ENCODE results near the gene NGDN.

NGDN gene

DNA sequence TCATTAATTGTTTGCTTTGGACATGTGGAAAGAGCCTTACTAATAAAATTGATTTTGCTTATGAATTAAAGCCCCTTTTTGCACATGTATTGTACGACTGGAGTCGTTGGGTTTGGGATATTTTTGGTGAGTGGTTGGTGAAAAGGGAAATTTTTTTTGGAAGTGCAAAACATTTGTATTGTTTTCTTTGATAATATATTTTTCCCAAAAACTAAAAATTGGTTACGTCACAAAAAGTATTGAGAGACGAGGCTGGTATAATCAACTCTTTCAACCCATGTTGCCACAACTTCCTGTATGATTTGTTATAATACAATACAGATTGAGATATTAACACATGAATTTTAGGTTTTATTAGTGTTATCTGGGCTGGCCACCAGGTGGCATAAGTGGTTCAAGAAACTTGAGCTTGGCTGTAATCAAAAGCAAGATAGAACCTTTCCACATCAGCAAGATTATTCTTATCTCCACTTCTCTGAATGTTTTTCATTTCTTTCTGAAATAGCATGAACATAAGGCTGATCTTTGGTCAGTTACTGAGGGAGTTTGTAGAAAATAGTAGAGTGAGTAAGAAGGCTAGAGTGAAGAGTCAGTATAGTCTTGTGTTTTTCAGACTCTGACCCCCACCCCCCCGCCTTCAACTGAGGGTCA, 8.7 kb downstream of the NGDN start:
- DNase-seq: peak; percentile 25 to 75

GRCh38 chr14:23481362-23481970, 12.0 kb downstream of the NGDN start:
- no peak for DNase-seq

- DNase-seq: peak in 1 of 2 experiments; percentile 11
These were observed 12.7 kb downstream of the NGDN start for GRCh38 chr14:23481979-23482822.

GRCh38 chr14:23482823-23483148, 13.3 kb downstream of the NGDN start:
- no peak for DNase-seq

DNA sequence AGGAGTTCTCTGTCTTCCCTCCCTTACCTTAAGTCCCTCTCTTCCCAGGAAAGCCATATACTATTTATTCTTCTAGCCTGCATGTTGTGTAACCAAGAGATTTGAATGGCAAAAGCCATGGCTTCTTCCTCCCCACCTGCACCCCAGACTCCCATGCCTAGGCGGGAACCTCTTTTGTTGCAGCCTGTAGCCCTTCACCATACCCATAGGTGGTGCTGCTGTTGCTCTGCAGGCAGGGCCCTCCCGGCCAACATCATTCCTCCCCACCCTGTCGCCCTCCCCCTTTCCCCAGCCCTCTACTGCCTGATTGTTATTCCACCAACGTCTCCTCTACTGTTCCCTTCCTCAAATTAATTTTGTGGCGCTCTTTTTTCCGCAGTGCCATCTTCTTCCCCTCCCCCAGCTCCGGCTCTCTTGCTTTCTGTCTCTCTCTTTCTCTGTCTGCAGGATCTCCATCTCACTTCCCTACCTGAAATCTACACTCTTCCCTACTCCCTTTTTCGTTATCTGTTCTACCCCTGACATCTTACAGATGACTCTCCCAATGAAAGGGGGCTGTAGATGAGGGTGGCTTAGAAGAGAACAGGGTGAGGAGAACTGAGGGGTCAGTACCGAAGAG, 13.8 kb downstream of the NGDN start:
- DNase-seq: peak; percentile 50 to 85

DNA sequence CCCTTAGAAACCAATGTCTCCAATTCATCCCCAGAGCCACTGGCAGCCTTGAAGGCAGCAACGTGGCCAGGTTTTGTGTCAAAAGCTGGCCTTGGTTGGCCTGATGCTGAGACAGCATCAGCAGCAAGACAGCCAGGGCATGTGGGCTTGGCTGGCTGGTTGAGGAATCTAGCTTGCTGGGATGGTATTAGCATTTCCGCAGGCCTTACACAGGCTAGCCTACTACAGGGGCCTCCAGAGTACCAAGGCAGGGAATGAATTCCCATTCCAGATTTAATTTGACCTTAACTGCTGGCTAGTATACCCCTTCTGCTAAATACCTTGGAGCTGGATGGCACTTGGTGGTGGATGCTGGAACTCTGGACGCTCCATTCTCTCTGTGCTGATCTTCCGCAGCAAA, 15.8 kb downstream of the NGDN start:
- DNase-seq: no peak

DNA sequence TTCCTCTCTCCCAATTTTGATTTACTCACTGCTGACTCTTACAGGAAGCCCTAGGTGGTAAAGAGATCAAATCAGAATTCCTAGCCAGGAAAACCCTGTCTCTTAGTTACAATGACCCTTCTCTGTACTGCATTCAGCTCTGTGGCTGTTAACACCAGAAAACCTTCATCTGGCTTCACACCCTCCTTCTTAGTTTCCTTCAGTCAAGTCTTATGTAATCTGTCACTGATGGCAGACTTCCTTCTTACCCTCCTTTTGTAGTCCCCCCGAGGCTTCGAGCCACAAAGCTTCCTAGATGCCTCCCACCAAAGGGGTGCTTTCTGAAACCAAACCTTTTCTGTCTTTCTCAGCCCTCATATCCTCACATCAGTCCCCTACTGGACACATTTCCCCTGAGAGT, 16.5 kb downstream of the NGDN start:
- no peak for DNase-seq

DNA sequence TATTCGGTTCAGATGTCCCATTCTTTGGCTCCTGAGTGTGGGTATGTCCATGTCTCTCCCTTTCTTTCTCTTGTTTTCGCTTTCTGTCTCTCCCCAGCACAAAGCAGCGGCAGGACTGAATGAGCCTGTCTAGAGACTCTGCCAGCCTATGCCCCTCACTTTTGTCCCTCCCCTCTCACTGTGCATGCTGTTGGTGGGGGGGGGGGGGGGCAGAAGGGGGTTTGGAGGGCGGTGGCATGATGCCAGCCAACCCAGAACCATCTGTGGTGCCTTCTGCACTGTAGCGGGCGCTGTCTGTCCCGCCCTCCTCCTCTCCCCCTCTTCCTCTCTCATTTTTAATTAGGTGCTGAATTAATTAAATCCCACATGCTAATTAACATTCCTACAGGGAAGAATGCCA, 17.7 kb downstream of the NGDN start:
- DNase-seq: no peak

GRCh38 chr14:23492618-23493272, 23.2 kb downstream of the NGDN start:
- no peak for DNase-seq

DNA sequence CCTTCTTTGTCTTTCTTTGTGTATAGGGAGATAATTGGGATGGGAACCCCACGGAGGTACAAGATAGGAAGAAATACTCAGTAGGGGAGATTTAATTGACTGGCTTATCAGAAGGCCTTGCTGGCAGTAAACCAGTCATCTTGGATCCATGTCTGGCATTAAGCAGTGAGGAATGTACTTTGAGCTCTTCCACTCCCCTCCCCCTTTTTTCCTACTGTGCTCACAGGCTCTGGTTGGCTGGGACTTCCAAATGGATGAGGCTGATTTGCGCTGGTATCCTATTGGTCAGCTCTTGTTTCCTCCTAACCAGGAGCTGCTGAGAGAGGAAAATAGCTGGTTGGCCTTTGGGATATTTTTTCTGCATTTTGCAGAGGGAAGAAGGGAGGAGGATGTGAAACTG, 24.7 kb downstream of the NGDN start:
- no peak for DNase-seq

- DNase-seq: peak in 1 of 2 experiments; percentile 26
These were observed 42.7 kb downstream of the NGDN start for GRCh38 chr14:23512156-23512555.

GRCh38 chr14:23513005-23513817, 43.7 kb downstream of the NGDN start:
- no peak for DNase-seq

DNA sequence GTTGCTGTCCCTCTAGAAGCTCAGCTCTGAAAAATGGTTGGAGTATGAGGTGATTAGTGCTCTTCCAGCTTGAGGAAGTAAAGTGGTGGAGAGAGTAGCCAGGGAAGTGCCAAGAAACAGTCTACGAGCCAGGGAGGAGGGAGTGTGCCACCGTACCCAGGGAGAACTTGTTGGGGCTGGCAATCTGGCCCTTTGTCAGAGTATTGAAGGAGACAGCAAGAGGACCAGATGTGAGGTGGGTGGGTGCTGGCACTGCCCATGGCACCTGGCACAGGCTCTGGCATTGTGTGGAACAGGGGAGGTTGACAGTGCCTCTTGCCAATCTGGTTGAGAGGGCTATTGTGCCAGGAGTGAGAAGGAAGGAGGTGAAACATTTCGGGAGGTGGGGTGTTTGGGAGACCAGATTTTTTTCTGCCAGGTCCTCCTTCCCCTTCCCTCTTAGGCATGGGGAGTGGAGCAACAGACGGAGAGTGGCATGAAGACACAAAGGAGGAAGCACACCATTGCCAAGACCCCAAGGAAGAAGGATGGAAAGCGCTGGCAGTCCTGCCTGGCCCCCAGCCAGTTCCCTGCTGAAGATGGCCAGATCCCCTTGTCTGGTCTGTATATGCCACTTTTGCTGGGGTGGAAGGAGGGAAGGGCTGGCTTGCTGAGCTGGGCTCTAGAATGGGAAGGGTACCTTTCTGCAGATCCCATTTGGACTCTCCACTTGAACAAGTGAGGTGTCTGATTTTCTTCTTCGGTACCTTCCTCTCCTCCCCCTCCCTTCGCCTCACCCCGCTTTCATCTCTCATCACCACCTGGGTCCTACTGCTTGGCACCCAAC, 44.5 kb downstream of the NGDN start:
- no peak for DNase-seq

DNA sequence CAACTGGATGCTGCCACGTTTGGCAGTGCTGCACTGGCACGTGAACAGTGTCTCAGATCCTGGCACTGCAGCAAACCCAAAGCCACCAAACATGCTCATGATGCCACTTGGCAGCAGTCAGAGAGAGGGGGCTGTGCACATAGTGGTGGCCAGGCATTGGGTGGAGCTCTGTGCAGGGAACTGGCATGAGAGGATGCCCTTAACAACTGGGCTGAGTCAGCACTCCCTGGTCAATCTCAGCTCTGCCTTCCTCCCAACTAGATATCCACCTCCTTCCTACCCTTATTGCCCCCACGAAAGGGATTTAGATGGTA, 45.1 kb downstream of the NGDN start:
- no peak for DNase-seq

DNA sequence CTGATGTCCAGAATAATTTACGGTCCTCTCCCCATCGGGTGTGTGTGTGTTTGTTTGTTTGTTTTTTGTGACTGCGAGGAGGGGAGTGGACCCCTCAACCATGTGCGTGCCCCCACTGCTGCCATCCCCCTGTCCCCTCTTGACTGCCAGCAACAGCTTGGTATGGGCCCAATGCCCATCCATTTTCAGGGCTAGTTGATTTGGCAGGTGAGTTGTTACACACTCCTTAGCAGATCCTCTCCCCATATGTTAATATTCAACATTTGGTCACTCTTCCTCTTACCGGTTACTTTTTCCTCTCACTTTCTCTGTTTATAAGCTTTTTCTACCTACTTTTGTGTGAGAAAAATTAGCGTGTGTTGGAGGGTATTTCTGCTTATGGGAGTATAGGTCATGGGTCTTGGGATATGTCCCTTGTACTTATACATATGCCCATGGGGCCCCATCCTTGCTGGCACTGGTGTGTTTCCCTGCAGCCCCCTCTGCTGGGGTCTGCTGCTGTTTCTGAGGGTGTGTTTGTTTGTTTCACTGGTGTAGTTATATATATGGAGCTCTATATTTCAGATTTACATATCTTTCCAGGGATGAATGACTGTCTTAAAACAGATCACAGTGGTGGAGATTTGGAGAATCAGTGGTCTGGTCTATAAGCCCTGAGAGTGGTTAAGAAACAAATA, 48.3 kb downstream of the NGDN start:
- no peak for DNase-seq

GRCh38 chr14:23518709-23519108, 49.2 kb downstream of the NGDN start:
- DNase-seq: no peak

DNA sequence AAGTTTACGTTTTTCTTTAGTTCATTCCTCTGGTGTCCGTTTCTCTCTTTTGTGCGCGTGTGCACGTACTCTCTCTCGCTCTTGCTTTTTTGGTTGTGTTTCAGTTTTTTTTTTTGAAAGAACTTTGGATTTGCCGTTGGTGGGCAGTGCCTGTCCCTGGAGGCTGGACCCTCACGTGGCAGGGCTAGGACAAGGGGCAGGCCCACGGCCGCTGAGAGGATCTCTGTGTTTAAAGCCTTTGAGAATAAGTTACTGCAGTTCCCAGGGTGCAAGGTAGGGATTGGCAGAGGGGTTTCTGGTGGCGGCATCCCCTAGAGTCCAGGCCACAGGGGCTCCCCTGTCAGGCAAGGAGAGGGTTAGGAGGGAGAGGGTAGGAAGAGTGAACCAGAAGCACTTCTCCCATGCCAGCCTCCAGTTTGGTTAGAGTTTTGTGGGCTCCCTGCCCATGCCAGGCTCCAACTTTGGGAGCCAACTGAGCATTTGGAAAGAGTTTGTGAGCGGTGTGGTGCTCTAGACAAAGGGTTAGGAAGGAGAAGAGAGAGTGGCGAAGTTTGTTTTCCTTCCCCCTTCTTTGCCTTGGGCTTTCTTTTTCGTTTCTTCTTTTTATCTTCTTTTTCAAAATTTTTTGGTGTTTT, 51.5 kb downstream of the NGDN start:
- DNase-seq: no peak

DNA sequence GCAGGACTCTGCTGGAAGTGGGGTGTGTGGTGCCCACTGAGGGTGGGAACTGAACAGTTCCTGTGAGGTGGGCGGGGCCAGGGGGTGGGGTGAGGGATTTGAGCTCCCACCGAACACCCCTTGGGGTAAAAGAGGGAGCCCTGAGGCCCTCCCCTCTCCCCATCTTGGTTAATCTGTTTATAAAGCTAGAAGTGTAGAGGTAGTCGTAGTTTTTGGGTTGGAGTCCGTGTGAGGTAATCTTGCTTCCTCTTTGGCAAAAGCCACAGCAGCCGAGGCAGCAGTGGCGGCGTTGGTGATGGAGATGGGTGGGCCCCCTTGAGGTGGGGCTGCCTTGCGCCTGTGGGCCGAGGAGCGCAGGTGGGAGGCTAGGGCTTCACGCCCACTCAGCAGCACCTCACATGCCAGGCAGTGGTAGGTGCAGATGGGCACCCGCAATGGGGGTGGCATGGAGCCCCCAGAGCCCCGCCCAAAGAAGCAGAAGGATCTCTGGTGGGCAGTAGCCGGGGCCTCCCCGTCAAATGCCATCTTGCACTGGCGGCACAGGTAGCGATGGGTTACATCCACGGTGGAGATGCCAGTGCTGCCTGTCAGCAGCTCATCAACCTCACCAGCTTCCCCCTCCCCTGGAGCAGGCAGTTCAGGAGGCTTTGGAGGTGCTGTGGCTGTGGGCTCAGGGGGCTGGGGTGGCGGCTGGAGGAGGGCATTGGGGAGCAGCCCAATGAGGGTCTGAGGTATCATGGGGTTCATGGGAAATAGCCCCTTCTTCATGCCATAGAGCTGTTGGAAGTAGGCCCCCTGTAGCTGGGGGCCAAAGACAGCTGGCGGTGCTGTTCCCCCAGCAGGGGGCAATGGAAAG, 52.5 kb downstream of the NGDN start:
- no peak for DNase-seq

- DNase-seq: no peak
These were observed 53.2 kb downstream of the NGDN start for GRCh38 chr14:23522643-23523198.
